Mesendoderm (in vitro differentiated cells): Measurements from ENCODE around the gene SNX8.

Experiments used
- DNase-seq: peaks from one replicate; pipeline ENCODE4 v3.0.0; 2013
- H2AK5ac ChIP-seq: 2 replicates; pipeline ENCODE4 v1.6.1; 2013; ENCODE audit warnings: low read length, inconsistent platforms
- H2BK120ac ChIP-seq: 2 replicates; pipeline ENCODE4 v1.6.1; 2013; ENCODE audit warnings: low read depth, mild to moderate bottlenecking, low read length, moderate library complexity, mixed read lengths
- H2BK15ac ChIP-seq: replicated peaks from 2 replicates; pipeline ENCODE4 v1.6.1; 2013; ENCODE audit warnings: low read depth, mild to moderate bottlenecking, moderate library complexity
- H2BK5ac ChIP-seq: 2 replicates; pipeline ENCODE4 v1.6.1; 2013; ENCODE audit warnings: low read length, inconsistent platforms
- H3K18ac ChIP-seq: 2 replicates; pipeline ENCODE4 v1.6.1; 2013; ENCODE audit warnings: mild to moderate bottlenecking, low read length, mixed read lengths
- H3K23ac ChIP-seq: one replicate; pipeline ENCODE4 v1.6.1; 2013; ENCODE audit warnings: low read length
- H3K27ac ChIP-seq: 2 replicates; pipeline ENCODE4 v1.5.1; 2013; ENCODE audit warnings: low read depth, mild to moderate bottlenecking, inconsistent platforms, low read length, moderate library complexity
- H3K27me3 ChIP-seq: 2 replicates; pipeline ENCODE4 v1.6.1; 2013; ENCODE audit warnings: low read length, control low read depth, mild to moderate bottlenecking, inconsistent platforms; ENCODE audit not compliant: insufficient read depth, poor library complexity
- H3K36me3 ChIP-seq: 2 replicates; pipeline ENCODE4 v1.6.1; 2013; ENCODE audit warnings: low read length, inconsistent platforms; ENCODE audit not compliant: control insufficient read depth, insufficient read depth
- H3K4ac ChIP-seq: one replicate; pipeline ENCODE4 v1.6.1; 2013; ENCODE audit warnings: low read depth, mild to moderate bottlenecking, low read length, moderate library complexity
- H3K4me1 ChIP-seq: 2 replicates; pipeline ENCODE4 v1.6.1; 2013; ENCODE audit warnings: low read depth, low read length, inconsistent platforms; ENCODE audit not compliant: control insufficient read depth
- H3K4me2 ChIP-seq: 2 replicates; pipeline ENCODE4 v1.6.1; 2013; ENCODE audit warnings: low read length
- H3K4me3 ChIP-seq: 2 replicates; pipeline ENCODE4 v1.5.1; 2013; ENCODE audit warnings: mild to moderate bottlenecking, low read length
- H3K56ac ChIP-seq: one replicate; pipeline ENCODE4 v1.6.1; 2013; ENCODE audit warnings: low read length
- H3K79me1 ChIP-seq: 2 replicates; pipeline ENCODE4 v1.6.1; 2013; ENCODE audit warnings: low read length, inconsistent platforms
- H3K79me2 ChIP-seq: 2 replicates; pipeline ENCODE4 v1.6.1; 2013; ENCODE audit warnings: mild to moderate bottlenecking, low read length; ENCODE audit not compliant: control insufficient read depth, insufficient read depth
- H3K9ac ChIP-seq: 2 replicates; pipeline ENCODE4 v1.6.1; 2013; ENCODE audit warnings: low read length, inconsistent platforms
- H4K5ac ChIP-seq: one replicate; pipeline ENCODE4 v1.6.1; 2013; ENCODE audit warnings: low read length
- H4K8ac ChIP-seq: one replicate; pipeline ENCODE4 v1.6.1; 2013; ENCODE audit warnings: low read depth, mild to moderate bottlenecking, control low read depth, low read length, moderate library complexity
- WGBS: extraction: QIAGEN DNeasy Blood & Tissue Kit; methylation state at CpG from one replicate; pipeline ENCODE4 v1.1.7; 2013; ENCODE audit warnings: low lambda C conversion rate, missing lambda C conversion rate; ENCODE audit not compliant: insufficient coverage; ENCODE audit errors: extremely low coverage; 5-methylcytosine and 5-hydroxymethylcytosine counted together

Gene SNX8

GRCh38 chr7:2289111-2289586, 25.1 kb downstream of the SNX8 start:
- Histone ChIP-seq H2BK15ac (no peak overlapping the region), H3K79me2 (no peaks in the 10 kb centered on the region), H2BK120ac (no peak overlapping the region), H3K4me2 (no peak overlapping the region), H3K4ac (no peak overlapping the region), H3K27ac (no peak overlapping the region), H3K56ac (no peak overlapping the region), H3K79me1 (no peaks in the 10 kb centered on the region), H3K18ac (no peak overlapping the region), H3K36me3 (no peaks in the 10 kb centered on the region), H4K8ac (no peak overlapping the region), H3K23ac (no peak overlapping the region), H3K4me1 (no peaks in the 10 kb centered on the region), H2BK5ac (no peak overlapping the region), H4K5ac (no peak overlapping the region), H3K4me3 (no peak overlapping the region), H3K9ac (no peak overlapping the region), H2AK5ac (no peak overlapping the region), H3K27me3 (no peaks in the 10 kb centered on the region)
- no peak for DNase-seq
- WGBS: no CpG with 5 or more reads among the region's 20 CpGs

- DNase-seq: no peak
- H3K4me3 ChIP-seq: no peak overlapping the region
- H2AK5ac ChIP-seq: no peak overlapping the region
- H4K8ac ChIP-seq: no peak overlapping the region
- H3K18ac ChIP-seq: no peak overlapping the region
- no peak overlapping the region for H3K9ac ChIP-seq
- no peaks in the 10 kb centered on the region for H3K27me3 ChIP-seq
- H3K23ac ChIP-seq: no peak overlapping the region
- no peak overlapping the region for H3K4ac ChIP-seq
- no peak overlapping the region for H4K5ac ChIP-seq
- no peak overlapping the region for H2BK5ac ChIP-seq
- H2BK120ac ChIP-seq: no peak overlapping the region
- H3K56ac ChIP-seq: no peak overlapping the region
- no peaks in the 10 kb centered on the region for H3K36me3 ChIP-seq
- no peak overlapping the region for H3K4me2 ChIP-seq
- no peak overlapping the region for H3K27ac ChIP-seq
- no peaks in the 10 kb centered on the region for H3K79me2 ChIP-seq
- no peaks in the 10 kb centered on the region for H3K4me1 ChIP-seq
- H2BK15ac ChIP-seq: no peak overlapping the region
- WGBS: no CpG with 5 or more reads among the region's 8 CpGs
- H3K79me1 ChIP-seq: no peaks in the 10 kb centered on the region
Observed at GRCh38 chr7:2288503-2288902, 25.7 kb downstream of the SNX8 start.

GRCh38 chr7:2287745-2288144, 26.5 kb downstream of the SNX8 start:
- Histone ChIP-seq H3K4me2 (no peak overlapping the region), H3K18ac (no peak overlapping the region), H4K5ac (no peak overlapping the region), H3K27me3 (no peaks in the 10 kb centered on the region), H2AK5ac (no peak overlapping the region), H3K4me3 (no peak overlapping the region), H2BK5ac (no peak overlapping the region), H3K4ac (no peak overlapping the region), H3K36me3 (no peaks in the 10 kb centered on the region), H3K79me2 (no peaks in the 10 kb centered on the region), H3K4me1 (no peaks in the 10 kb centered on the region), H3K56ac (no peak overlapping the region), H4K8ac (no peak overlapping the region), H3K27ac (no peak overlapping the region), H3K79me1 (no peaks in the 10 kb centered on the region), H2BK120ac (no peak overlapping the region), H3K23ac (no peak overlapping the region), H2BK15ac (no peak overlapping the region), H3K9ac (no peak overlapping the region)
- no CpG with 5 or more reads among the region's 8 CpGs for WGBS
- DNase-seq: no peak

- H3K23ac ChIP-seq: no peak overlapping the region
- H3K4me2 ChIP-seq: no peak overlapping the region
- no peak overlapping the region for H4K8ac ChIP-seq
- no peaks in the 10 kb centered on the region for H3K79me2 ChIP-seq
- H3K4me1 ChIP-seq: peaks cover 4% of the 10 kb centered on the region
- no peak overlapping the region for H2AK5ac ChIP-seq
- H2BK120ac ChIP-seq: no peak overlapping the region
- H3K27me3 ChIP-seq: no peaks in the 10 kb centered on the region
- no peak overlapping the region for H3K9ac ChIP-seq
- H3K56ac ChIP-seq: no peak overlapping the region
- DNase-seq: no peak
- H3K79me1 ChIP-seq: peaks cover 3% of the 10 kb centered on the region
- no peak overlapping the region for H3K4ac ChIP-seq
- no peak overlapping the region for H3K18ac ChIP-seq
- no peaks in the 10 kb centered on the region for H3K36me3 ChIP-seq
- H3K27ac ChIP-seq: no peak overlapping the region
- no peak overlapping the region for H3K4me3 ChIP-seq
- H2BK5ac ChIP-seq: no peak overlapping the region
- no peak overlapping the region for H2BK15ac ChIP-seq
- WGBS: no CpG with 5 or more reads among the region's 20 CpGs
- no peak overlapping the region for H4K5ac ChIP-seq
Observed at GRCh38 chr7:2283074-2283473, 31.2 kb downstream of the SNX8 start.

- H3K18ac ChIP-seq: no peak overlapping the region
- no peak overlapping the region for H3K4ac ChIP-seq
- no peak overlapping the region for H2AK5ac ChIP-seq
- H2BK120ac ChIP-seq: no peak overlapping the region
- no peak for DNase-seq
- no CpG with 5 or more reads among the region's 14 CpGs for WGBS
- no peak overlapping the region for H3K23ac ChIP-seq
- H2BK15ac ChIP-seq: no peak overlapping the region
- H3K79me2 ChIP-seq: no peaks in the 10 kb centered on the region
- no peak overlapping the region for H4K8ac ChIP-seq
- no peak overlapping the region for H4K5ac ChIP-seq
- H3K9ac ChIP-seq: no peak overlapping the region
- H3K27ac ChIP-seq: no peak overlapping the region
- no peaks in the 10 kb centered on the region for H3K27me3 ChIP-seq
- H2BK5ac ChIP-seq: no peak overlapping the region
- peaks cover 3% of the 10 kb centered on the region for H3K79me1 ChIP-seq
- peak overlapping the region; percentile 37 for H3K56ac ChIP-seq
- H3K36me3 ChIP-seq: no peaks in the 10 kb centered on the region
- H3K4me3 ChIP-seq: no peak overlapping the region
- no peak overlapping the region for H3K4me2 ChIP-seq
- peaks cover 4% of the 10 kb centered on the region for H3K4me1 ChIP-seq
Observed at GRCh38 chr7:2282185-2282751, 32.0 kb downstream of the SNX8 start.

GRCh38 chr7:2281541-2281940, 32.7 kb downstream of the SNX8 start:
- H3K4me2 ChIP-seq: no peak overlapping the region
- no peak overlapping the region for H2BK5ac ChIP-seq
- no peaks in the 10 kb centered on the region for H3K79me2 ChIP-seq
- no peaks in the 10 kb centered on the region for H3K27me3 ChIP-seq
- no peak overlapping the region for H3K4me3 ChIP-seq
- no peaks in the 10 kb centered on the region for H3K36me3 ChIP-seq
- DNase-seq: no peak
- H3K23ac ChIP-seq: no peak overlapping the region
- no peak overlapping the region for H3K18ac ChIP-seq
- no CpG with 5 or more reads among the region's 9 CpGs for WGBS
- no peak overlapping the region for H3K9ac ChIP-seq
- H3K4ac ChIP-seq: no peak overlapping the region
- H3K4me1 ChIP-seq: peaks cover 4% of the 10 kb centered on the region
- H3K79me1 ChIP-seq: peaks cover 3% of the 10 kb centered on the region
- H4K8ac ChIP-seq: no peak overlapping the region
- H2BK15ac ChIP-seq: no peak overlapping the region
- H3K56ac ChIP-seq: peak overlapping the region; percentile 42
- H3K27ac ChIP-seq: no peak overlapping the region
- no peak overlapping the region for H4K5ac ChIP-seq
- no peak overlapping the region for H2AK5ac ChIP-seq
- H2BK120ac ChIP-seq: no peak overlapping the region
